ENCODE measurements around the gene SPTAN1.
"Not testable (repeated sequence)": the region's sequence is repeated elsewhere in the genome, so short reads cannot be mapped to it uniquely, and the experiment has no call there.

SPTAN1 gene

GRCh38 chr9:128552744-128553440 lies 505 bp downstream of the SPTAN1 start:
- DNase-seq (ENCODE audit: low spot score) = no peak

- DNase-seq (ENCODE audit: low spot score) = no peak
These were observed 1.3 kb downstream of the SPTAN1 start for GRCh38 chr9:128553728-128554127.

GRCh38 chr9:128554155-128554862 lies 1.9 kb downstream of the SPTAN1 start:
- no peak for DNase-seq (ENCODE audit: low spot score)

GRCh38 chr9:128555180-128555721 lies 2.9 kb downstream of the SPTAN1 start:
- no peak for DNase-seq (ENCODE audit: low spot score)

GRCh38 chr9:128556276-128556675 lies 3.9 kb downstream of the SPTAN1 start:
- DNase-seq (ENCODE audit: low spot score) = no peak

- no peak for DNase-seq (ENCODE audit: low spot score)
These were observed 4.7 kb downstream of the SPTAN1 start for GRCh38 chr9:128556926-128557634.

GRCh38 chr9:128558431-128559310 lies 6.3 kb downstream of the SPTAN1 start:
- DNase-seq (ENCODE audit: low spot score) = peak; percentile 83

- DNase-seq (ENCODE audit: low spot score) = no peak
These were observed 13.2 kb downstream of the SPTAN1 start for GRCh38 chr9:128565578-128565977.

GRCh38 chr9:128568470-128569078 lies 16.2 kb downstream of the SPTAN1 start:
- DNase-seq (ENCODE audit: low spot score) = no peak

GRCh38 chr9:128575469-128575868 lies 23.1 kb downstream of the SPTAN1 start:
- DNase-seq (ENCODE audit: low spot score) = no peak

GRCh38 chr9:128575916-128576315 lies 23.5 kb downstream of the SPTAN1 start:
- DNase-seq (ENCODE audit: low spot score) = no peak

- no peak for DNase-seq (ENCODE audit: low spot score)
These were observed 24.8 kb downstream of the SPTAN1 start for GRCh38 chr9:128577206-128577605.

GRCh38 chr9:128579194-128579593 lies 26.8 kb downstream of the SPTAN1 start:
- no peak for DNase-seq (ENCODE audit: low spot score)

- DNase-seq (ENCODE audit: low spot score) = no peak
These were observed 28.3 kb downstream of the SPTAN1 start for GRCh38 chr9:128580731-128581130.

GRCh38 chr9:128585155-128585554 lies 32.8 kb downstream of the SPTAN1 start:
- DNase-seq (ENCODE audit: low spot score) = not testable (repeated sequence)

- not testable (repeated sequence) for DNase-seq (ENCODE audit: low spot score)
These were observed 34.5 kb downstream of the SPTAN1 start for GRCh38 chr9:128586934-128587333.

- no peak for DNase-seq (ENCODE audit: low spot score)
These were observed 35.1 kb downstream of the SPTAN1 start for GRCh38 chr9:128587453-128587852.

- DNase-seq (ENCODE audit: low spot score) = no peak
These were observed 36.3 kb downstream of the SPTAN1 start for GRCh38 chr9:128588581-128589233.

GRCh38 chr9:128593039-128593438 lies 40.7 kb downstream of the SPTAN1 start:
- DNase-seq (ENCODE audit: low spot score) = no peak

- DNase-seq (ENCODE audit: low spot score) = no peak
These were observed 41.5 kb downstream of the SPTAN1 start for GRCh38 chr9:128593856-128594255.

- DNase-seq (ENCODE audit: low spot score) = no peak
These were observed 43.1 kb downstream of the SPTAN1 start for GRCh38 chr9:128595471-128595870.

Measured in hematopoietic multipotent progenitor cell treated with erythropoietin and hydrocortisone succinate and interleukin-3 and kit ligand, for 15 days (in vitro differentiated cells).